Endothelial cell of umbilical vein (primary cell): ENCODE results near the gene KCNJ13.

Source experiments
- EZH2 ChIP-seq: IDR thresholded peaks from 2 replicates; pipeline ENCODE4 v1.6.1; 2012; ENCODE audit warnings: borderline replicate concordance, low read depth, mild to moderate bottlenecking, moderate library complexity, low read length, inconsistent platforms; ENCODE audit not compliant: severe bottlenecking
- GATA2 ChIP-seq: IDR thresholded peaks from 2 replicates; pipeline ENCODE4 v1.7.0; 2011; ENCODE audit warnings: low read depth, mild to moderate bottlenecking, moderate library complexity, mixed read lengths, low read length; ENCODE audit not compliant: insufficient read length, insufficient read depth
- MYC ChIP-seq: IDR thresholded peaks from one replicate; pipeline ENCODE4 v1.6.1; 2011; ENCODE audit warnings: mild to moderate bottlenecking, low read depth, low read length
- POLR2A ChIP-seq: IDR thresholded peaks from 2 replicates; pipeline ENCODE4 v1.6.1; 2012; ENCODE audit warnings: low read depth, mild to moderate bottlenecking, control low read depth, low read length
- POLR2AphosphoS5 ChIP-seq: IDR thresholded peaks from 2 replicates; pipeline ENCODE4 v1.6.1; 2012; ENCODE audit warnings: low read depth, mild to moderate bottlenecking, control low read depth, low read length, moderate library complexity; ENCODE audit not compliant: insufficient read depth
- TF ChIP-seq, protein P1 (sequence below), 2 donors: IDR thresholded peaks; 1 replicate in 1 of 2; 2 replicates in 1 of 2; pipeline ENCODE4 v1.5.1; 2011; ENCODE audit warnings: low read length in 2 of 2, mild to moderate bottlenecking in 2 of 2, moderate library complexity in 2 of 2, control low read depth in 1 of 2, inconsistent platforms in 1 of 2, low read depth in 1 of 2; ENCODE audit not compliant: insufficient read depth in 1 of 2; ENCODE audit errors: extremely low read depth in 1 of 2

DNA sequence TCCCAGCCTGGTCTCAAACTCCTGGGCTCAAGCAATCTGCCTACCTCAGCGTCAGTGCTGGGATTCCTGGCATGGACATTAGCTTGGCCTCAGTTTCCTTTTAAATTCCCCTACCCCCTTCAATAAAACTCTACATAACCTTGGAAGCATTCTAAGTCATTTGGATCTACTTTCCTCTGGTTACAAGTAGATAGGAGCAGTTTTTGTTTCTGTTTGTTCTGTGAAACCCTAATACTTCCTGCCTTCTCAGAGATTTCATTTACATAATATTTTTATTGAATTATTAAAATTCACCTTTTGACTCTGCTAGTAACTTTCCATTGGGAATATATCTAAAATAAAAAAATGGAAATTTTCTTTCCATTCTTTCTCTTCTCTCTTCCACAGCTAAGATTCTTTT lies 53.3 kb downstream of the KCNJ13 start:
- TF ChIP-seq, protein P1, sequence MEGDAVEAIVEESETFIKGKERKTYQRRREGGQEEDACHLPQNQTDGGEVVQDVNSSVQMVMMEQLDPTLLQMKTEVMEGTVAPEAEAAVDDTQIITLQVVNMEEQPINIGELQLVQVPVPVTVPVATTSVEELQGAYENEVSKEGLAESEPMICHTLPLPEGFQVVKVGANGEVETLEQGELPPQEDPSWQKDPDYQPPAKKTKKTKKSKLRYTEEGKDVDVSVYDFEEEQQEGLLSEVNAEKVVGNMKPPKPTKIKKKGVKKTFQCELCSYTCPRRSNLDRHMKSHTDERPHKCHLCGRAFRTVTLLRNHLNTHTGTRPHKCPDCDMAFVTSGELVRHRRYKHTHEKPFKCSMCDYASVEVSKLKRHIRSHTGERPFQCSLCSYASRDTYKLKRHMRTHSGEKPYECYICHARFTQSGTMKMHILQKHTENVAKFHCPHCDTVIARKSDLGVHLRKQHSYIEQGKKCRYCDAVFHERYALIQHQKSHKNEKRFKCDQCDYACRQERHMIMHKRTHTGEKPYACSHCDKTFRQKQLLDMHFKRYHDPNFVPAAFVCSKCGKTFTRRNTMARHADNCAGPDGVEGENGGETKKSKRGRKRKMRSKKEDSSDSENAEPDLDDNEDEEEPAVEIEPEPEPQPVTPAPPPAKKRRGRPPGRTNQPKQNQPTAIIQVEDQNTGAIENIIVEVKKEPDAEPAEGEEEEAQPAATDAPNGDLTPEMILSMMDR (IDR thresholded peaks at IDR 0.05; ENCODE audit: extremely low read depth in 1 of 2, insufficient read depth in 1 of 2, low read depth in 1 of 2, low read length in 2 of 2): no peak
- TF ChIP-seq POLR2A (no peak), POLR2AphosphoS5 (no peak), MYC (no peak), GATA2 (no peak), EZH2 (no peak)
